ENCODE data around the gene ADARB2. TPM values are rescaled to one million over a fixed set of nuclear protein-coding genes. Genes with fewer than 3 reads are reported as not detected.
"Not testable (repeated sequence)": the region's sequence is repeated elsewhere in the genome, so short reads cannot be mapped to it uniquely, and the experiment has no call there.

The ADARB2 gene
- total RNA-seq, 1 donor from 2014 or later = under 0.01 TPM

GRCh38 chr10:1626835-1627234 lies 110.5 kb downstream of the ADARB2 start:
- Histone ChIP-seq H3K9ac (ENCODE audit: low read depth in 1 of 3, low read length in 3 of 3) (no peak overlapping the region), H3K4me3 (ENCODE audit: low read length in 3 of 3) (no peak overlapping the region), H3K4me1 (ENCODE audit: control insufficient read depth in 3 of 3, insufficient read depth in 3 of 3, low read length in 3 of 3) (no peaks in the 10 kb centered on the region), H3K36me3 (ENCODE audit: control insufficient read depth in 3 of 3, insufficient read depth in 3 of 3, low read length in 3 of 3) (no peaks in the 10 kb centered on the region), H3K27ac (ENCODE audit: low read depth, low read length) (no peak overlapping the region), H3K27me3 (ENCODE audit: control insufficient read depth in 3 of 3, insufficient read depth in 3 of 3, low read length in 3 of 3) (peaks cover 0 to 7% (median 0%) of the 10 kb centered on the region in 3 donors), H3K9me3 (ENCODE audit: control insufficient read depth in 3 of 3, low read length in 3 of 3) (peaks cover 0 to 2% (median 0%) of the 10 kb centered on the region in 3 donors)

DNA sequence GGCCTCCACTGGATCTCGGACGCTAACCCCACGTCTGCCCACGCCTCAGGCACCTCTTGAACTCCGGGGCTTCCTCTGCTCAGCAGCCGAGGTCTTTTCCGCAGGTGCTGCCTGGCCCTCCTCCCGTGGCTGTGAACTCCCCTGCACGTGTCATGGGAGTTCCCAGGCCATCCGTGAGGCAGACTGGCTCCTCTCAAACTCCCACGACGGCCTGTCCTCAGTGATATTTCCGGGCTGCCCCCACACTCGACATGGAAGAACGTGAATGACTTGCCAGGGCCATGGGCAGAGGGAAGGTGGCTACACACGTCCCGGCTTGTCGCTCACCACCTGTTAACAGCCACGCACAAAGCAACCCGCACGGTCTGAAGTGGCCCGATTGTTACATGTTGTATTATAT lies 110.9 kb downstream of the ADARB2 start:
- H3K4me1 ChIP-seq (ENCODE audit: control insufficient read depth in 3 of 3, insufficient read depth in 3 of 3, low read length in 3 of 3) = no peaks in the 10 kb centered on the region
- H3K36me3 ChIP-seq (ENCODE audit: control insufficient read depth in 3 of 3, insufficient read depth in 3 of 3, low read length in 3 of 3) = no peaks in the 10 kb centered on the region
- peaks cover 0 to 2% (median 0%) of the 10 kb centered on the region in 3 donors for H3K9me3 ChIP-seq (ENCODE audit: control insufficient read depth in 3 of 3, low read length in 3 of 3)
- no peak overlapping the region for H3K9ac ChIP-seq (ENCODE audit: low read depth in 1 of 3, low read length in 3 of 3)
- H3K27ac ChIP-seq (ENCODE audit: low read depth, low read length) = no peak overlapping the region
- no peak overlapping the region for H3K4me3 ChIP-seq (ENCODE audit: low read length in 3 of 3)
- peaks cover 0 to 7% (median 0%) of the 10 kb centered on the region in 3 donors for H3K27me3 ChIP-seq (ENCODE audit: control insufficient read depth in 3 of 3, insufficient read depth in 3 of 3, low read length in 3 of 3)

DNA sequence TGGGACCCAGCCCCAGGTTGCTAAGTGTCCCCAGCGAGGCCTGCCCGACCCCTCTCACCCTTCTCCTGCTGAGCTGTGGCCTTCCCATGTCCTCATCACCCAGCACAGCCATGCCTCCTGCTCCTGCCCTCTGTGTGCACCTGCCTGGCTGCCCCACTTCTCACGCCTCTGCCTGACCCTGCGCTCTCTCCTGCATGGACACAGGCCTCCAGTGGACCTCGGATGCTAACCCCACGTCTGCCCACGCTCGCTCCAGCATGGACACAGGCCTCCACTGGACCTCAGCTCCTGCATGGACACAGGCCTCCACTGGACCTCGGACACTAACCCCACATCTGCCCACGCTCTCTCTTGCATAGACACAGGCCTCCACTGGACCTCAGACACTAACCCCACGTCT lies 111.6 kb downstream of the ADARB2 start:
- Histone ChIP-seq H3K36me3 (ENCODE audit: control insufficient read depth in 3 of 3, insufficient read depth in 3 of 3, low read length in 3 of 3) (no peaks in the 10 kb centered on the region), H3K27me3 (ENCODE audit: control insufficient read depth in 3 of 3, insufficient read depth in 3 of 3, low read length in 3 of 3) (peaks cover 0 to 7% (median 0%) of the 10 kb centered on the region in 3 donors), H3K9me3 (ENCODE audit: control insufficient read depth in 3 of 3, low read length in 3 of 3) (peaks cover 0 to 2% (median 0%) of the 10 kb centered on the region in 3 donors), H3K4me3 (ENCODE audit: low read length in 3 of 3) (no peak overlapping the region), H3K27ac (ENCODE audit: low read depth, low read length) (no peak overlapping the region), H3K9ac (ENCODE audit: low read depth in 1 of 3, low read length in 3 of 3) (no peak overlapping the region), H3K4me1 (ENCODE audit: control insufficient read depth in 3 of 3, insufficient read depth in 3 of 3, low read length in 3 of 3) (no peaks in the 10 kb centered on the region)

DNA sequence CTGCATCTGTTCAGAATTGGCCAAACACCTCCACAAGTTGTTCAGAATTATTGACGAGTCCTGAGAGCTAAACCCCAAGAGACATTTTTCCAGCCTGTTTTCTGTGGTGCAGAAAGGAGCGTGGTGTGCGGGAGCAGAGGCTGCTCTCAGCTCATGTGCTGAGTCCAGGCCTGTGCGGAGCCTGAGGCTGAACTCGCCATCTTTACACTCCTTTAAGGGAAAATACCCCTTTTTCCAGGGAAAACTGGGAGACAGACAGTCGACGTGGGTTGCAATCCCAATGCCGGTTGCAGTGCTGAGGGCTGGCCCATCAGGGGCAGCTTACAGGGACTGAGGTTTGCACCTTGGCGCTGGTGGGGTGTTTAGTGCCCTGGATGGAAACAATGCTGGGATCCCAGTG lies 112.2 kb downstream of the ADARB2 start:
- Histone ChIP-seq H3K27me3 (ENCODE audit: control insufficient read depth in 3 of 3, insufficient read depth in 3 of 3, low read length in 3 of 3) (peaks cover 0 to 7% (median 0%) of the 10 kb centered on the region in 3 donors), H3K36me3 (ENCODE audit: control insufficient read depth in 3 of 3, insufficient read depth in 3 of 3, low read length in 3 of 3) (no peaks in the 10 kb centered on the region), H3K4me3 (ENCODE audit: low read length in 3 of 3) (no peak overlapping the region), H3K27ac (ENCODE audit: low read depth, low read length) (no peak overlapping the region), H3K4me1 (ENCODE audit: control insufficient read depth in 3 of 3, insufficient read depth in 3 of 3, low read length in 3 of 3) (no peaks in the 10 kb centered on the region), H3K9ac (ENCODE audit: low read depth in 1 of 3, low read length in 3 of 3) (no peak overlapping the region), H3K9me3 (ENCODE audit: control insufficient read depth in 3 of 3, low read length in 3 of 3) (peaks cover 0 to 2% (median 0%) of the 10 kb centered on the region in 3 donors)

DNA sequence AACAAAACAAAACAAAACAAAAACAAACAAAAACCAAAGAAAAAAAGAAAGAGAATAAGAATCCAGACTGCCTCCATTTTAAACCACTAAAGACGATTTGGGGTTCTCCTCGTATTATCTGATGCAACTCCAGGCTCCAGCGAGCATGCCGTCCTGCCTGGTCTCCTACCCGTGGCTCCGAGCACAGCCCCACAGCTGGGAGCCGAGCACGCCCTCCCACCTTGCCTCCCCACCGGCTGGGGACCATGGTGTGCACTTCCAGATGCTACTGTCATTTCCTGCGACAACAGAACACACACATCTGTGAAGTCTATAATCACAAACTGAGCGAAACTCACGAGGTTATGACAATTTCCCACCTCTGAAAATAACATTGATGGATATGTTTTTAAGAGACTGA lies 113.1 kb downstream of the ADARB2 start:
- no peak overlapping the region for H3K9ac ChIP-seq (ENCODE audit: low read depth in 1 of 3, low read length in 3 of 3)
- H3K36me3 ChIP-seq (ENCODE audit: control insufficient read depth in 3 of 3, insufficient read depth in 3 of 3, low read length in 3 of 3) = no peaks in the 10 kb centered on the region
- H3K27me3 ChIP-seq (ENCODE audit: control insufficient read depth in 3 of 3, insufficient read depth in 3 of 3, low read length in 3 of 3) = peaks cover 0 to 7% (median 0%) of the 10 kb centered on the region in 3 donors
- H3K9me3 ChIP-seq (ENCODE audit: control insufficient read depth in 3 of 3, low read length in 3 of 3) = peaks cover 0 to 2% (median 0%) of the 10 kb centered on the region in 3 donors
- no peaks in the 10 kb centered on the region for H3K4me1 ChIP-seq (ENCODE audit: control insufficient read depth in 3 of 3, insufficient read depth in 3 of 3, low read length in 3 of 3)
- H3K27ac ChIP-seq (ENCODE audit: low read depth, low read length) = no peak overlapping the region
- H3K4me3 ChIP-seq (ENCODE audit: low read length in 3 of 3) = no peak overlapping the region

DNA sequence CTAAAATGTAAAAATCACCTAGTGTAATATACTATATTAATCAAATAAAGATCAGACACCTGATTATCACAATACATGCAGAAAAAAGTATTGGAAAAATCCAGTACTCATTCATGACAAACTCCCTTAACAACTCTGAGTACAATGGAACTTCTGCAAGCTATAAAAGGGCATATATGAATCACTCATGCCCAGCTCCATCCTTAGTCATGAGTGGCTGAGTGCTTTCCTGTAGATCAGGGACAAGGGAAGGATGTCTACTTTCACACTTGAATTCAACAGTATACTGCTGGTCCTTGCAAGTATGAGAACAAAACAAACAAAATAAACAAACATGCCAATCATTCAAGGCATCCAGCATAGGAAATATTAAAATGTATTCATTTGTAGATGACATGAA lies 116.5 kb downstream of the ADARB2 start:
- Histone ChIP-seq H3K9me3 (ENCODE audit: control insufficient read depth in 3 of 3, low read length in 3 of 3) (peaks cover 0 to 2% (median 0%) of the 10 kb centered on the region in 3 donors), H3K9ac (ENCODE audit: low read depth in 1 of 3, low read length in 3 of 3) (no peak overlapping the region), H3K27ac (ENCODE audit: low read depth, low read length) (no peak overlapping the region), H3K4me3 (ENCODE audit: low read length in 3 of 3) (no peak overlapping the region), H3K36me3 (ENCODE audit: control insufficient read depth in 3 of 3, insufficient read depth in 3 of 3, low read length in 3 of 3) (no peaks in the 10 kb centered on the region), H3K4me1 (ENCODE audit: control insufficient read depth in 3 of 3, insufficient read depth in 3 of 3, low read length in 3 of 3) (no peaks in the 10 kb centered on the region), H3K27me3 (ENCODE audit: control insufficient read depth in 3 of 3, insufficient read depth in 3 of 3, low read length in 3 of 3) (peaks cover 0 to 7% (median 0%) of the 10 kb centered on the region in 3 donors)

DNA sequence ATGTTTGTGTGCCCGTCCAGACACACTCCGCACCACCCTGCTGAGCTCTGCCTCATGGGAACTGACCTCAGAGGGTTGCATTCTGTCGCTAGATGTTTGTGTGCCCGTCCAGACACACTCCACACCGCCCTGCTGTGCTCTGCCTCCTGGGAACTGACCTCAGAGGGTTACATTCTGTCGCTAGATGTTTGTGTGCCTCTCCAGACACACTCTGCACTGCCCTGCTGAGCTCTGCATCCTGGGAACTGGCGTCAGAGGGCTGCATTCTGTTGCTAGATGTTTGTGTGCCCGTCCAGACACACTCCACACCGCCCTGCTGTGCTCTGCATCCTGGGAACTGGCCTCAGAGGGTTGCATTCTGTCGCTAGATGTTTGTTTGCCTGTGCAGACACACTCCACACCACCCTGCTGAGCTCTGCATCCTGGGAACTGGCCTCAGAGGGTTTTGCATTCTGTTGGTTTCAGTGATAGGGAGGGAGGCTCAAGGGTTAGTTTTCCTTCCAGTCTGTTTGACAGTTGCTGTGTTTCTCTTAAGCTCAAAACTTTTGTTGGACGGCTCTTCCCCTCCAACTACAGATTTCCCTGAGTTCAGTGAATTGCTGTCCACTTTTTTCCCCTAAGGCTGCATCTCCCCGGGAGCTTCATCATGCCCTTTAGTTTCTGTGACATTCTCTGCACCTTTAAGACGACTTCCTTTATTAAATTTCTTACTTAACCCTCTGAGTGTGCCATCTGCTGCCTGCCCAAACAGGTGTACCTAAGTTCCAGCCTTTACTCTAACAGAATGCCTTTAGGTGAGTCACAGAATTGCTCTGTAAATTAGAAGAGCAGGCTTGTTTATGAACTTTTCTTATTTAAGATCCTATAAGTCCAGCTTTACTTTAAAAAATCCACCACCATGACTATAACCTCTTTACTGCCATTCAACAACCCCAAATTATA lies 119.7 kb downstream of the ADARB2 start:
- H3K4me3 ChIP-seq (ENCODE audit: low read length in 3 of 3); H3K9me3 ChIP-seq (ENCODE audit: control insufficient read depth in 3 of 3, low read length in 3 of 3); H3K9ac ChIP-seq (ENCODE audit: low read depth in 1 of 3, low read length in 3 of 3); H3K36me3 ChIP-seq (ENCODE audit: control insufficient read depth in 3 of 3, insufficient read depth in 3 of 3, low read length in 3 of 3); H3K27ac ChIP-seq (ENCODE audit: low read depth, low read length); H3K4me1 ChIP-seq (ENCODE audit: control insufficient read depth in 3 of 3, insufficient read depth in 3 of 3, low read length in 3 of 3); H3K27me3 ChIP-seq (ENCODE audit: control insufficient read depth in 3 of 3, insufficient read depth in 3 of 3, low read length in 3 of 3): not testable (repeated sequence)

DNA sequence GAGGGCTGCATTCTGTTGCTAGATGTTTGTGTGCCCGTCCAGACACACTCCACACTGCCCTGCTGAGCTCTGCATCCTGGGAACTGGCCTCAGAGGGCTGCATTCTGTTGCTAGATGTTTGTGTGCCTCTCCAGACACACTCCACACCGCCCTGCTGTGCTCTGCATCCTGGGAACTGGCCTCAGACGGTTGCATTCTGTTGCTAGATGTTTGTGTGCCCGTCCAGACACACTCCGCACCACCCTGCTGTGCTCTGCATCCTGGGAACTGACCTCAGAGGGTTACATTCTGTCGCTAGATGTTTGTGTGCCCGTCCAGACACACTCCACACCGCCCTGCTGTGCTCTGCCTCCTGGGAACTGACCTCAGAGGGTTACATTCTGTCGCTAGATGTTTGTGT lies 120.6 kb downstream of the ADARB2 start:
- H3K4me1 ChIP-seq (ENCODE audit: control insufficient read depth in 3 of 3, insufficient read depth in 3 of 3, low read length in 3 of 3); H3K4me3 ChIP-seq (ENCODE audit: low read length in 3 of 3); H3K27ac ChIP-seq (ENCODE audit: low read depth, low read length); H3K9me3 ChIP-seq (ENCODE audit: control insufficient read depth in 3 of 3, low read length in 3 of 3); H3K9ac ChIP-seq (ENCODE audit: low read depth in 1 of 3, low read length in 3 of 3); H3K36me3 ChIP-seq (ENCODE audit: control insufficient read depth in 3 of 3, insufficient read depth in 3 of 3, low read length in 3 of 3): not testable (repeated sequence)
- peaks cover 0 to 16% (median 5%) of the 10 kb centered on the region in 3 donors for H3K27me3 ChIP-seq (ENCODE audit: control insufficient read depth in 3 of 3, insufficient read depth in 3 of 3, low read length in 3 of 3)

DNA sequence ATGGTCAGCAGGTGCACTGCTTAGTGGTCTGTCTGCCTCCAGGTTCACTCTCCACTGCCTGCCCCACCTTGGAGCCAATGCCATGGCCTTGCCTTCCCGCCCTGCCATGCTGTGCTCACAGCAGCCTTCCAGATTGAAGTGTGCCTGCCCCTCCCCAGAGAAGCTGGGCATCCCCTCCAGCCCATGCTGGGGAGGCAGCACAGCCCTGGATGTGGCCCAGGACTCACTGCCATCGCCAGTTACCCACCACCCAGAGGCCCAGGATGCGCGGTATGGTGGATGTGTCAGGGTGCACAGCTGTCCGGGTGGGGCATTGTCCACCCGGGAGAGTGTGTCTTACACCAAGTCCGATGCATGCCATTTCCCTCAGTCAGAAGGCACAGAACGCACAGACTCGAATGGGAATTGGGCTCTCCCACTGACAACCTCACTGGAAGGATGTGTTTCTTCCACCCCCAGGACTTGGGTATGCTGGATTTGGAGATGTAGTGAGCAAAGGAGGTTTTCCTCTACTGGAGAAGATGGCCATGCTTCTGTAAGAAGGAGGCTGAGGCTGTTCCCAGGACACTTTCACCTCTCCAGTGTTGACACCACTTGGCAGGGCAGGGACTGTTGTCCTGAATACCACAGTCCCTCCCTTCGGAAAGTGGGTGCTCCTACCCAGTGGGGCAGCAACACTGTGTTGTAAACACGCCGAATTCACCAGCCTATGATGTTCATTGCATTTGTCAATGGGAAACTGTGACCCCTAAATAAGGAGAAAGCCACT lies 122.0 kb downstream of the ADARB2 start:
- no peaks in the 10 kb centered on the region for H3K9me3 ChIP-seq (ENCODE audit: control insufficient read depth in 3 of 3, low read length in 3 of 3)
- H3K4me3 ChIP-seq (ENCODE audit: low read length in 3 of 3) = no peak overlapping the region
- H3K27ac ChIP-seq (ENCODE audit: low read depth, low read length) = no peak overlapping the region
- no peak overlapping the region for H3K9ac ChIP-seq (ENCODE audit: low read depth in 1 of 3, low read length in 3 of 3)
- no peaks in the 10 kb centered on the region for H3K36me3 ChIP-seq (ENCODE audit: control insufficient read depth in 3 of 3, insufficient read depth in 3 of 3, low read length in 3 of 3)
- H3K4me1 ChIP-seq (ENCODE audit: control insufficient read depth in 3 of 3, insufficient read depth in 3 of 3, low read length in 3 of 3) = no peaks in the 10 kb centered on the region
- peaks cover 2 to 29% (median 5%) of the 10 kb centered on the region in 3 donors for H3K27me3 ChIP-seq (ENCODE audit: control insufficient read depth in 3 of 3, insufficient read depth in 3 of 3, low read length in 3 of 3)

- Histone ChIP-seq H3K4me1 (ENCODE audit: control insufficient read depth in 3 of 3, insufficient read depth in 3 of 3, low read length in 3 of 3) (no peaks in the 10 kb centered on the region), H3K9me3 (ENCODE audit: control insufficient read depth in 3 of 3, low read length in 3 of 3) (no peaks in the 10 kb centered on the region), H3K9ac (ENCODE audit: low read depth in 1 of 3, low read length in 3 of 3) (no peak overlapping the region), H3K36me3 (ENCODE audit: control insufficient read depth in 3 of 3, insufficient read depth in 3 of 3, low read length in 3 of 3) (no peaks in the 10 kb centered on the region), H3K27me3 (ENCODE audit: control insufficient read depth in 3 of 3, insufficient read depth in 3 of 3, low read length in 3 of 3) (peaks cover 17 to 46% (median 18%) of the 10 kb centered on the region in 3 donors), H3K27ac (ENCODE audit: low read depth, low read length) (no peak overlapping the region), H3K4me3 (ENCODE audit: low read length in 3 of 3) (no peak overlapping the region)
Observed at GRCh38 chr10:1613511-1613910, 123.8 kb downstream of the ADARB2 start.

Measured in skeletal muscle tissue (tissue), 4 donors.